Astrocyte (in vitro differentiated cells and primary cell): ENCODE data around the gene PNPLA5.

Experiments
- EZH2 ChIP-seq: IDR thresholded peaks from 2 replicates; pipeline ENCODE4 v1.6.1; 2012; ENCODE audit warnings: mild to moderate bottlenecking, low read length, inconsistent platforms; ENCODE audit not compliant: insufficient read depth
- TF ChIP-seq, protein P1 (sequence below): IDR thresholded peaks from 2 replicates; pipeline ENCODE4 v1.5.1; 2011; ENCODE audit warnings: low read depth, mild to moderate bottlenecking, inconsistent platforms, low read length, moderate library complexity; ENCODE audit not compliant: insufficient read depth

DNA sequence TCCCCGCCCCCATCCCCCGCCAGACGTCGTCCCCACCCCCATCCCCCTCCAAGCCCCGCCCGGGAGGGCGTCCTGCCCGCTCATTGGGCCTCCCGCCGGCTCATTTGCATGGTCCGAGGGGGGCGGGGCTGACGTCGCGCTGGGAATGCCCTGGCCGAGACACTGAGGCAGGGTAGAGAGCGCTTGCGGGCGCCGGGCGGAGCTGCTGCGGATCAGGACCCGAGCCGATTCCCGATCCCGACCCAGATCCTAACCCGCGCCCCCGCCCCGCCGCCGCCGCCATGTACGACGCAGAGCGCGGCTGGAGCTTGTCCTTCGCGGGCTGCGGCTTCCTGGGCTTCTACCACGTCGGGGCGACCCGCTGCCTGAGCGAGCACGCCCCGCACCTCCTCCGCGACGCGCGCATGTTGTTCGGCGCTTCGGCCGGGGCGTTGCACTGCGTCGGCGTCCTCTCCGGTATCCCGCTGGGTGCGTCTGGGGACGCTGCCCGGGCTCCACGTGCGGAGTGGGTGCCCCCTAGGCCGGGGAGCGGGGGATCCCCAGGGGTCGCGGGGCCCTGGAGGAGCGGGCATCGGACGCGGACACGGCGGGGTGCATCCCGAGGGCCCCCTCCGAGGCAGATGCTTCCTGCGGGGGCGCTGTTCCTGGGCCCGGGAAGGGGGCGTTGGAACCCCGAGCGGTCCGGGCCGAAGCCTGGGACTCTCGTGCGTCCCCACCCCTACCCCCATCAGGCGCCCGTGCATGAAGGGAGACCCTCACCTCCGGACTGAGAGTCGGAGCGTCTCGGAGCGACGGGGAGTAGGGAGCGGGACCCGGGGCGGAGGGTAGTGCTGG lies 32.0 kb upstream of the PNPLA5 start, which contains the start of gene PNPLA3:
- no peak for TF ChIP-seq EZH2
- TF ChIP-seq, protein P1, sequence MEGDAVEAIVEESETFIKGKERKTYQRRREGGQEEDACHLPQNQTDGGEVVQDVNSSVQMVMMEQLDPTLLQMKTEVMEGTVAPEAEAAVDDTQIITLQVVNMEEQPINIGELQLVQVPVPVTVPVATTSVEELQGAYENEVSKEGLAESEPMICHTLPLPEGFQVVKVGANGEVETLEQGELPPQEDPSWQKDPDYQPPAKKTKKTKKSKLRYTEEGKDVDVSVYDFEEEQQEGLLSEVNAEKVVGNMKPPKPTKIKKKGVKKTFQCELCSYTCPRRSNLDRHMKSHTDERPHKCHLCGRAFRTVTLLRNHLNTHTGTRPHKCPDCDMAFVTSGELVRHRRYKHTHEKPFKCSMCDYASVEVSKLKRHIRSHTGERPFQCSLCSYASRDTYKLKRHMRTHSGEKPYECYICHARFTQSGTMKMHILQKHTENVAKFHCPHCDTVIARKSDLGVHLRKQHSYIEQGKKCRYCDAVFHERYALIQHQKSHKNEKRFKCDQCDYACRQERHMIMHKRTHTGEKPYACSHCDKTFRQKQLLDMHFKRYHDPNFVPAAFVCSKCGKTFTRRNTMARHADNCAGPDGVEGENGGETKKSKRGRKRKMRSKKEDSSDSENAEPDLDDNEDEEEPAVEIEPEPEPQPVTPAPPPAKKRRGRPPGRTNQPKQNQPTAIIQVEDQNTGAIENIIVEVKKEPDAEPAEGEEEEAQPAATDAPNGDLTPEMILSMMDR, result peak; percentile 5
